Upper lobe of left lung (tissue), 6 donors: Measurements from ENCODE around the gene HNRNPU. TPM values are rescaled to one million over a fixed set of nuclear protein-coding genes. Genes with fewer than 3 reads are reported as not detected.

Source experiments
- ATAC-seq, 2 donors: fragments of 200-7000 bp; cut with Tn5 transposase; one replicate each; pipeline ENCODE4 v1.9.1; 2022; ENCODE audit warnings: mild to moderate bottlenecking in 2 of 2, moderate library complexity in 2 of 2; ENCODE audit not compliant: low FRiP score in 2 of 2
- DNase-seq, 2 donors: peaks; one replicate each; pipeline ENCODE4 v3.0.0-alpha.2; 2019 to 2020
- H3K27ac ChIP-seq, 4 donors: fragments of 200-600 bp; sonication (generic); one replicate each; pipeline ENCODE4 v1.5.1; 2016 to 2019
- H3K27me3 ChIP-seq, 4 donors: fragments of 200-600 bp; sonication (generic); one replicate each; pipeline ENCODE4 v1.5.1; 2017 to 2019
- H3K36me3 ChIP-seq, 4 donors: fragments of 200-600 bp; sonication (generic); one replicate each; pipeline ENCODE4 v1.5.1; 2016 to 2019
- H3K4me1 ChIP-seq, 4 donors: fragments of 200-600 bp; sonication (generic); one replicate each; pipeline ENCODE4 v1.5.1; 2018 to 2019
- H3K4me3 ChIP-seq, 4 donors: fragments of 200-600 bp; sonication (generic); one replicate each; pipeline ENCODE4 v1.5.1; 2017 to 2019; ENCODE audit warnings: mild to moderate bottlenecking in 2 of 4, moderate library complexity in 1 of 4
- H3K9me3 ChIP-seq, 4 donors: fragments of 200-600 bp; sonication (generic); one replicate each; pipeline ENCODE4 v1.5.1; 2018 to 2019
- EP300 ChIP-seq, 4 donors: sonication (generic); formaldehyde crosslinking; IDR thresholded peaks; one replicate each; pipeline ENCODE4 v1.5.1; 2017; ENCODE audit warnings: antibody characterized with exemption in 4 of 4, control low read depth in 2 of 4
- POLR2A ChIP-seq, 4 donors: fragments of 450-650 bp; IDR thresholded peaks; one replicate each; pipeline ENCODE4 v1.5.1; 2016 to 2017; ENCODE audit warnings: antibody characterized with exemption in 4 of 4, mild to moderate bottlenecking in 2 of 4
- POLR2AphosphoS5 ChIP-seq, 2 donors: sonication (generic); formaldehyde crosslinking; IDR thresholded peaks; one replicate each; pipeline ENCODE4 v1.5.1; 2017; ENCODE audit warnings: antibody characterized with exemption in 2 of 2
- WGBS, 2 donors: methylation state at CpG; one replicate each; pipeline ENCODE4 v1.1.5; 2017 to 2018; 5-methylcytosine and 5-hydroxymethylcytosine counted together
- total RNA-seq, 6 donors: library from RNA; depleted of rRNA in 4 of 6; stranded (reverse); fragments of >200 nt in 4 of 6; gene quantifications; one replicate each; pipeline versions ENCODE4 v1.1.0 to v1.2.1, GENCODE V29; 2016 to 2021
- TF ChIP-seq, protein P1 (sequence below), 6 experiments: fragments of 450-650 bp in 4 of 6; fragments of 200-600 bp in 2 of 6; sonication (generic) in 2 of 6; IDR thresholded peaks; one replicate each; pipeline ENCODE4 v1.5.1; 2016 to 2019; ENCODE audit warnings: antibody characterized with exemption in 6 of 6
- donor health status: DM: no; HTN: no; CAD: no; lungs with moderate emphysema.
- donor health status: DM: no; HTN: yes; CAD: no; lungs with severe emphysema.

HNRNPU gene
- total RNA-seq, 6 donors from 2014 or later: 213 to 505 (median 304) TPM

DNA sequence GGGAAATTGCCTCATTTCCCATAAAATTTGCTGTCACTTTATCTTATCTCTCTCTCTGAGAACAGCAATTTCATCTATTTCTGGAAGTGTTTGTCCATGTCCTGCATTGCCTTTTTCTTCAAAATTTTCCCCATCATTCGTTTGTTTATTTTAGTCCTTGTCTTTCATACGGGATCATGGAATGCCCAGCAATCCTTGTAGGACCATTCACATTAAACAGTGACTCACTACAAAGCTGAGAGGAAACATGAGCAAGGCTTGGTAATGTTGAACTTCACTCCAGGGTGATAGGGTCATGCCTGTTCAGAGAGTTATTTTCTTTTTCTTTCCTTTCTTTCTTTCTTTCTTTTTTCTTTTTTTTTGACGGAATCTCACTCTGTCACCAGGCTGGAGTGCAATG lies 32.2 kb upstream of the HNRNPU start:
- H3K4me3 ChIP-seq: no peak overlapping the region

DNA sequence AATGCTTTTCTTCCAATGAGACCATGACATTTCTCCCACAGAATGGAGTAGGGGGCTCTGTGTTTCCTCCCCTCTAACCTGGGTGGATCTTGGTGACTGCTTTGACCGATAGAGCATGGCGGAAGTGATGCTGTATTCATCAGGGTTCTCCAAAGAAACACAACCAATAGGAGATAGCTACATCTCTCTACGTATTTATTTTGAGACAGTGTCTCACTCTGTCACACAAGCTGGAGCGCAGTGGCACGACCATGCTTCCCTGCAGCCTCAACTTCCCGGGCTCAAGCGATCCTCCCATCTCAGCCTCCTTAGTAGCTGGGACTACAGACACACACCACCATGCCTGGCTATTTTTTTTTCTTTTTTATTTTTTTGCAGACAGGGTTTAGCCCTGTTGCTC lies 29.5 kb upstream of the HNRNPU start:
- no peak for TF ChIP-seq POLR2A (IDR thresholded peaks at IDR 0.05)
- TF ChIP-seq POLR2AphosphoS5 (IDR thresholded peaks at IDR 0.05): no peak
- TF ChIP-seq, protein P1, sequence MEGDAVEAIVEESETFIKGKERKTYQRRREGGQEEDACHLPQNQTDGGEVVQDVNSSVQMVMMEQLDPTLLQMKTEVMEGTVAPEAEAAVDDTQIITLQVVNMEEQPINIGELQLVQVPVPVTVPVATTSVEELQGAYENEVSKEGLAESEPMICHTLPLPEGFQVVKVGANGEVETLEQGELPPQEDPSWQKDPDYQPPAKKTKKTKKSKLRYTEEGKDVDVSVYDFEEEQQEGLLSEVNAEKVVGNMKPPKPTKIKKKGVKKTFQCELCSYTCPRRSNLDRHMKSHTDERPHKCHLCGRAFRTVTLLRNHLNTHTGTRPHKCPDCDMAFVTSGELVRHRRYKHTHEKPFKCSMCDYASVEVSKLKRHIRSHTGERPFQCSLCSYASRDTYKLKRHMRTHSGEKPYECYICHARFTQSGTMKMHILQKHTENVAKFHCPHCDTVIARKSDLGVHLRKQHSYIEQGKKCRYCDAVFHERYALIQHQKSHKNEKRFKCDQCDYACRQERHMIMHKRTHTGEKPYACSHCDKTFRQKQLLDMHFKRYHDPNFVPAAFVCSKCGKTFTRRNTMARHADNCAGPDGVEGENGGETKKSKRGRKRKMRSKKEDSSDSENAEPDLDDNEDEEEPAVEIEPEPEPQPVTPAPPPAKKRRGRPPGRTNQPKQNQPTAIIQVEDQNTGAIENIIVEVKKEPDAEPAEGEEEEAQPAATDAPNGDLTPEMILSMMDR (IDR thresholded peaks at IDR 0.05): no peak
- no peak for TF ChIP-seq EP300 (IDR thresholded peaks at IDR 0.05)
- H3K27me3 ChIP-seq: no peaks in the 10 kb centered on the region
- WGBS, 2 donors: 93 to 97% methylated on average over 7 of the region's 7 CpGs
- no peaks in the 10 kb centered on the region for H3K9me3 ChIP-seq
- ATAC-seq (no peak), DNase-seq (no peak)
- no peak overlapping the region for H3K4me3 ChIP-seq
- H3K27ac ChIP-seq: no peak overlapping the region
- H3K36me3 ChIP-seq: no peaks in the 10 kb centered on the region
- H3K4me1 ChIP-seq: no peaks in the 10 kb centered on the region

More for the DNA sequence above, 32.2 kb upstream of the HNRNPU start:
- Histone ChIP-seq H3K9me3 (no peaks in the 10 kb centered on the region), H3K4me1 (no peaks in the 10 kb centered on the region), H3K27ac (no peak overlapping the region), H3K27me3 (no peaks in the 10 kb centered on the region), H3K36me3 (no peaks in the 10 kb centered on the region)
- no peak for DNase-seq
- 66 to 69% methylated on average over 3 of the region's 3 CpGs for WGBS, 2 donors
- ATAC-seq: no peak
- TF ChIP-seq, protein P1 (IDR thresholded peaks at IDR 0.05): no peak
- TF ChIP-seq POLR2AphosphoS5 (IDR thresholded peaks at IDR 0.05) (no peak), POLR2A (IDR thresholded peaks at IDR 0.05) (no peak), EP300 (IDR thresholded peaks at IDR 0.05) (no peak)

DNA sequence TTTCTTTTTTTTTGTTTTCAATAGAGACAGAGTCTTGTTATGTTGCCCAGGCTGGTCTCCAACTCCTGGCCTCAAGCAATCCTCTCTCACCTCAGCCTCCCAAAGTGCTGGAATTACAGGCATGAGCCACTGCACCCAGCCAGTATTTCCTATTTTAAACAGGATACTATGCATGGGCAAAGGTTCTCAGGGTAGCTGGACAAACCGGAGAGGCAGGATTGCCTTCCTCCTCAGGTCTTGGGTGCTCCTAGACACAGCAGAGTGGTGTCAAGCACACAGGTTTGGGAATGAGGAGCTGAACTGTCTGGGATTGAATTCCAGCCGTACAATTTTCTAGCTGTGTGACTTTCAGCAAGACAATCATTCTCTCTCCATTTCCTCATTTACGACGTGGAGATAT lies 22.9 kb upstream of the HNRNPU start:
- Histone ChIP-seq H3K27me3 (no peaks in the 10 kb centered on the region), H3K4me3 (no peak overlapping the region), H3K9me3 (no peaks in the 10 kb centered on the region), H3K4me1 (no peaks in the 10 kb centered on the region), H3K27ac (no peak overlapping the region), H3K36me3 (no peaks in the 10 kb centered on the region)
- TF ChIP-seq, protein P1 (IDR thresholded peaks at IDR 0.05): no peak
- TF ChIP-seq POLR2A (IDR thresholded peaks at IDR 0.05) (no peak), POLR2AphosphoS5 (IDR thresholded peaks at IDR 0.05) (no peak), EP300 (IDR thresholded peaks at IDR 0.05) (no peak)
- DNase-seq (no peak), ATAC-seq (no peak)
- 85 to 94% methylated on average over 4 of the region's 4 CpGs for WGBS, 2 donors

DNA sequence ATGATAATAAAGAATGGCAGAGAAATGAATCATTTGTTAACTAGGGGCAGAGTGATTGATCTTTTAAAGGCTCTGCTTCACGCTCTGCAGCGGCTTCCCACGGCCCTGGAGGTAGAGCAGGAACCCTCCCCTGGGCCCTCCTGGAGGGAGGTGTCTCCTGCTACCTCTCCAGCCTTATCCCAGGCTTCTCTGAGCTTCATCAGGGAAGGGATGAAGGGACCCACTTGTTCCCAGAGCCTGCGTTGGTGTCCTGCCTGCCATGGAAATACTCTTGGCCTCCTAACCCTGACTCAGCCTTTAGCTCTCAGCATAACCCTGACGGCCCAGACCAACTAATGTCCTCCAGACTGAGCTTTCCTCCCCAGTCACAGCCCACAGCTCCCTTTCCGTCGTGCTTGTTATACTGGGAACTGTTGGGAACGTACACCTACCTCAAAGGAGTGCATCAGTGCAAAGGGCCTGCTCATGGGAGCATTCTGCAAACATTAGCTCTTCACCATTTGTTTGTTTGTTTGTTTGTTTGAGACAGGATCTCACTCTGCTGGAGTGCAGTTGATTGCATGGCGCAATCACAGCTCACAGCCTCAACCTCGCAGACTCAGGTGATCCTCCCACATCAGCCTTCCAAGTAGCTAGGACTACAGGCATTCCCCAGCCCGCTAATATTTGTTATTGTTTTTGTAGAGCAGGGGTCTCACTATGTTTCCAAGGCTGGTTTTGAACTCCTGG lies 17.4 kb upstream of the HNRNPU start:
- TF ChIP-seq POLR2A (IDR thresholded peaks at IDR 0.05) (no peak), EP300 (IDR thresholded peaks at IDR 0.05) (no peak), POLR2AphosphoS5 (IDR thresholded peaks at IDR 0.05) (no peak)
- TF ChIP-seq, protein P1 (IDR thresholded peaks at IDR 0.05): no peak
- H3K4me3 ChIP-seq: no peak overlapping the region
- no peak overlapping the region for H3K27ac ChIP-seq
- 82 to 85% methylated on average over 10 to 11 of the region's 11 CpGs for WGBS, 2 donors
- H3K4me1 ChIP-seq: no peaks in the 10 kb centered on the region
- DNase-seq (no peak), ATAC-seq (no peak)
- no peaks in the 10 kb centered on the region for H3K27me3 ChIP-seq
- H3K9me3 ChIP-seq: no peaks in the 10 kb centered on the region
- no peaks in the 10 kb centered on the region for H3K36me3 ChIP-seq

DNA sequence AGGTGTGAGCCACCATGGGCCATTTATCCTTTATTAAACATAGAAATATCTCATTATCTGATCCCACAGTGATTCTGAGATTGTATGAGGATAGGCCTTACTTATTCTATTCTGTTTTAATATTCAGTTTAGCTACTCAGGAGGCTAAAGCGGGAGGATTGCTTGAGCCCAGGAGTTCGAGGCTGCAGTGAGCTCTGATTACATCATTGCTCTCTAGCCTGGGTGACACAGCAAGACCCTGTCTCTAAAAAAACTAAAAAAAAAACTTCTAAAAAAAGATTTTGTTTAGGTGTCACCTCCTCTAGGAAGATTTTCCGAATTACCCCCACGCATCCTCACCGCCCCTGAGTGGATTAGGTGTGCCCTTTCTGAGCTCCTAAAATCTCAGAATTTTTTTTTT lies 14.3 kb upstream of the HNRNPU start:
- H3K27me3 ChIP-seq: no peaks in the 10 kb centered on the region
- WGBS, 2 donors: 82 to 92% methylated on average over 5 of the region's 5 CpGs
- ATAC-seq (no peak), DNase-seq (no peak)
- TF ChIP-seq POLR2AphosphoS5 (IDR thresholded peaks at IDR 0.05): no peak
- TF ChIP-seq EP300 (IDR thresholded peaks at IDR 0.05): no peak
- no peak for TF ChIP-seq POLR2A (IDR thresholded peaks at IDR 0.05)
- no peak overlapping the region for H3K4me3 ChIP-seq
- no peaks in the 10 kb centered on the region for H3K9me3 ChIP-seq
- no peaks in the 10 kb centered on the region for H3K36me3 ChIP-seq
- no peak overlapping the region for H3K27ac ChIP-seq
- no peaks in the 10 kb centered on the region for H3K4me1 ChIP-seq
